ENCODE data around the gene PTGER4.

- TF ChIP-seq, protein P1, sequence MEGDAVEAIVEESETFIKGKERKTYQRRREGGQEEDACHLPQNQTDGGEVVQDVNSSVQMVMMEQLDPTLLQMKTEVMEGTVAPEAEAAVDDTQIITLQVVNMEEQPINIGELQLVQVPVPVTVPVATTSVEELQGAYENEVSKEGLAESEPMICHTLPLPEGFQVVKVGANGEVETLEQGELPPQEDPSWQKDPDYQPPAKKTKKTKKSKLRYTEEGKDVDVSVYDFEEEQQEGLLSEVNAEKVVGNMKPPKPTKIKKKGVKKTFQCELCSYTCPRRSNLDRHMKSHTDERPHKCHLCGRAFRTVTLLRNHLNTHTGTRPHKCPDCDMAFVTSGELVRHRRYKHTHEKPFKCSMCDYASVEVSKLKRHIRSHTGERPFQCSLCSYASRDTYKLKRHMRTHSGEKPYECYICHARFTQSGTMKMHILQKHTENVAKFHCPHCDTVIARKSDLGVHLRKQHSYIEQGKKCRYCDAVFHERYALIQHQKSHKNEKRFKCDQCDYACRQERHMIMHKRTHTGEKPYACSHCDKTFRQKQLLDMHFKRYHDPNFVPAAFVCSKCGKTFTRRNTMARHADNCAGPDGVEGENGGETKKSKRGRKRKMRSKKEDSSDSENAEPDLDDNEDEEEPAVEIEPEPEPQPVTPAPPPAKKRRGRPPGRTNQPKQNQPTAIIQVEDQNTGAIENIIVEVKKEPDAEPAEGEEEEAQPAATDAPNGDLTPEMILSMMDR (IDR thresholded peaks at IDR 0.05; ENCODE audit: low read depth, low read length, poor library complexity, severe bottlenecking) = no peak
- TF ChIP-seq EZH2phosphoT487 (IDR thresholded peaks at IDR 0.05; ENCODE audit: borderline replicate concordance, low read length) = no peak
Measured at GRCh38 chr5:40655138-40655537, 24.6 kb upstream of the PTGER4 start.
